GM18870 (cell line): Measurements from ENCODE around the gene DENND5B.
"Not testable (repeated sequence)": the region's sequence is repeated elsewhere in the genome, so short reads cannot be mapped to it uniquely, and the experiment has no call there.

Experiments
- ATAC-seq: cut with Tn5 transposase; IDR thresholded peaks from one replicate; pipeline ENCODE4 v1.9.1; 2021; ENCODE audit warnings: moderate library complexity; ENCODE audit not compliant: unreplicated experiment

DENND5B gene

DNA sequence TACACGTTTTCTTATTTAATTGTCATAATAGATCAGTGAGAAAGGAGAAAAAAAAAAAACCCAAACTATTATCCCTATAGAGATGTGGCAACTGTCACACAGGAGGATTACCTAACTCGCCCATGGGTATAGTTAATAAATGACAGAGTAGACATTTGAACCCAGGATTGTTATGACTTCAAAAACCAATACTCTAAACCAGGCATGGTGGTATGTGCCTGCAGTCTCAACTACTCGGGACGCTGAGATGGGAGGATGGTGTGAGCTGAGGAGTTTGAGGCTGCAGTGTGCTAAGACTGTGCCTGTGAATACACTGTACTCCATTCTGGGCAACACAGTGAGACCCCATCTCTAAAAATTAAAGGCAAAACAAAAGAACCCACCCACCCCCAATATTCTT, 114.5 kb downstream of the DENND5B start:
- ATAC-seq: no peak

DNA sequence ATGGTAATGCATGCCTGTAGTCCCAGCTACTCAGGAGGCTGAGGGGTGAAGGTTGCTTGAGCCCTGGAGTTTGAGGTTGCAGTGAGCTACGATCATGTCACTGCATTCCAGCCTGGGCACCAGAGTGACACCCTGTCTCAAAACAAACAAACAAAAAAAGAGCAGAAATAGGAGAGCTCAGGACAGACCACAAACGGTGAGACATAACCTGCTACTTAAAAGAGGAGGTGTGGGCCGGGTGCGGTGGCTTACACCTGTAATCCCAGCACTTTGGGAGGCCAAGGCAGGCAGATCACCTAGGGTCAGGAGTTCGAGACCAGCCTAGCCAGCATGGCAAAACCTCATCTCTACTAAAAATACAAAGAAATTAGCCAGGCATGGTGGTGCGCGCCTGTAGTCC, 115.3 kb downstream of the DENND5B start:
- not testable (repeated sequence) for ATAC-seq

DNA sequence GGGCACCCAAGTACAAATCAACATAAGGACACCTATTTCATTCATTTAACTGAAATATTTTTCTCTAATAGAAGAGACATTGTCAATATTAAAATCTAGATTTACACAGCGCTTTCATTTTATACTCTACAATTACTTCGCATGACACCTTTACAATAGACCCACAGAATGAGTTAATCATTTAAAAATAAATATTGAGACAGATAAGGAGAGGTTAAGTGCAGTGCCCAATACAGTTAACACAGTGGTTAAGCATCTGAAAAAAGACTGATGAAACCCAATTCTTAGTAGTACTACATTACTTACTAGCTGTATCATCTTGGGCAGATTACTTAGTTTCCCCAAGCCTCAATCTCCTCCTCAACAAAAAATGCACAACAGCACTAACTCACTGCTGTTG, 116.2 kb downstream of the DENND5B start:
- no peak for ATAC-seq

DNA sequence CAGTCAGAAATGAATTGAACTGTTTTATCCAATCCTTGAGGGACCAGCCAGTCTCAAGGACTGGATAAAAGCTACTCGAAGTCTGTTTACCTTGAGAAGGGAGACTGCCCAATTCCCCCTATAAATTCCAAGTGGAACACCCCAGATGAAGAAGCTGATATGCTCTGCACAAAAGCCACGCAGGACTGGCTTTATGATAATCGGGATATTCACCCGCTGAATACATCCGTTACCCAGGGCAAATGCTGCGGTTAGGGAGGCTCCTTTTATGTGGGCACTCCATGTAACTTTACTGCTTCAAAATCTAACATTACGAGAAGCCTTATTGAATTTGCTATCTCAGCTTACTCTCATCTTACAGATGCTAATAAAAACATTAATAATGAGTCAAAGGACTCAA, 119.1 kb downstream of the DENND5B start:
- ATAC-seq: no peak

DNA sequence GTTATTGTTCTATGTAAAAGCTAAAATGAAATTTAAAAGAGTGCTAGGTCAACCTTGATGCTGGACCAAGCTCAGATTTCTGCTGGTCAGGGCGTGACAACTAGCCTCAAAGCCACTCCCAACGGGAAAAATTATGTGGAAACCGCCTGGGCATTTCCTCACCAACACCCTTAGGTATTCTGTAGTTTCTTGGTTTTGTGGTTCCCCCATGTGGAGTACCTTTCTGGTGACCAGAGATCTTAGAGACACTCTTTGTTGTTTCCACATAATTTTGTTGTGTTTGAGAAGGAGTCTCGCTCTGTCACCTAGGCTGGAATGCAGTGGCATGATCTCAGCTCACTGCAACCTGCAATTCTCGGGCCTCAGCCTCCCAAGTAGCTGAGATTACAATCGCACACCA, 119.9 kb downstream of the DENND5B start:
- no peak for ATAC-seq

DNA sequence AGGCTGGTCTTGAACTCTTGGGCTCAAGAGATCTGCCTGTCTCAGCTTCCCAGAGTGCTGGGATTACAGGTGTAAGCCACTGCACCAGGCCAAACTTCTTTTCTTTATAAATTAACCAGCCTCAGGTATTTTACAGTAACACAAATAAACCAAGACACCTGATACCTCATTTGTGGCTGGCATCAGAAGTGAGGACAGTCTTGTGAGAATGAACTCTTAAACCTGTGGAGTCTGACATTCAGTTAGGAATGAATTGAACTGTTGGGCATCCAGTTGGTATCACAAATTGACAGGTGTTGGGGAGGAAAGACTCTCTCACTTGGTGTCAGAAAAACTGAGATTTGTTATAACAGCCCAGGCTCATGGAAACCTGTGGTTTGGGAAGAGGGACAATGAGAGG, 120.5 kb downstream of the DENND5B start:
- ATAC-seq: no peak

DNA sequence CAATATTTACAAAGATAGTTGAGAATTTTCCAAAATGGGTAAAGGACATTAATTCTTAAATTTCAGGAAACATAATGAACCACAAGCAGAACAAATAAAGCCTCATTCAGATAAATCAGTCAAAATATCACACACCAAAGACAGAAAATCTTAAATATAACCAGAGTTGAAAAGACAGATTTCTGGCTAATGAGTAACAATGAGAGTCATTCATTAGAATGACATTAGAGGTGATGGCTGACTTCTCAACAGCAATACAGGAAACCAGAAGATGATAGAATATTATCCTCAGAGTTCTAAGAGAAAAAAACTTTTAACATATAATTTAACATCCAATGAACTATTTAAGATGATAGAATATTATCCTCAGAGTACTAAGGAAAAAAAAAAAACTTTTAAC, 124.2 kb downstream of the DENND5B start:
- no peak for ATAC-seq

DNA sequence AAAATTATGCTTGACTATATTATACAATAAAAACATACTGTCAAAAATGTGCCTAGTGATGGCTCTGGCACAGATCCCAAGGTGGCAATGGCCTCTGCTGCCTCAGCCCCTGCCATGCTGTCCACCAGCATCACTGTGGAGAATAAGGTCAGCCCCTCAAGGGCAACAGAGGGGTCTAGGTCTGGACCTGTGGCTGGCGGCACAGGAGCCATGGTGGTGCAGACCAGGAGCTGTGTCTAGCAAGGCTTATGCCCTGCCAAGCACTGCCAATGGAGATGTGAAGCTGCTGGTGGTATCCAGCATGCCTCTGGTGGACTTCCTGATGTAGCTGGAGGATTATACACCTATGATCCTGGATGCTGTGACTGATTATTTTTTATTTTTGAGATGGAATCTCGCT, 125.9 kb downstream of the DENND5B start:
- ATAC-seq: no peak

DNA sequence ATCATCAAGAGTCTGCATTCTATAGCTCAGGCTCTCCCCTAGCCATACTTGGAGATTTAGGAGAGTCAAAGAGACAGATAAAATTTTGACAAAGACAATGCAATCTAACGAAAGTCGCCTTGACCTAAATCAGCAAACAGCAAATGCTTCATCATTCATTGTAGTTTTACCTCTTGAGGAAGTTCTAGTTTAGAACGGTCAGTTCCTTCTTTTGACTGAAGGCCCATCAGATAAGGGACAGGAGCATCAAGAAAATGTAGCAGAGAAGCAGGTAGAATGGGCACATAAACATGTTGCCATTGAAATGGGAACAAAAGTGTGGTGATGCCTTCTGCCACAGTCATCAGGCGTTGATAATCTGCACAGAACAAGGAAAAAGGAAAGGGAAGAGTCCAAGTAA, 130.9 kb downstream of the DENND5B start:
- no peak for ATAC-seq

DNA sequence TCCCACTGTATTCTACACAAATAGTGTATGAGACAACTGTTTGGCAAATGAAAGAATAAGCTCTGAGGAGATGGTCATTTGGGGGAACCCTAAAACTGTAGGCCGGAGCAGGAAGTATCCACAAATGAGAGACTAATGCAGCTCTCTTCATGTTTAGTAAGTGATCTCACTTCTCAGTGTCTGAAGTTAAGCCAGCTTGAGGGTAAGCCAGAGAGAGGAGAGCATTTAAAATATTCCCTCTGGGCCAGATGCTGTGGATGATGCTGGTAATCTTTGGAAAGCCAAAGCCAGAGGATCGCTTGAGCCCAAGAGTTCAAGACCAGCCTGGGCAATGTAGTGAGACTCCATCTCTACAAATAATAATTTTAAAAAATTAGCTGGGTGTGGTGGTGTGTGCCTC, 134.4 kb downstream of the DENND5B start:
- no peak for ATAC-seq

DNA sequence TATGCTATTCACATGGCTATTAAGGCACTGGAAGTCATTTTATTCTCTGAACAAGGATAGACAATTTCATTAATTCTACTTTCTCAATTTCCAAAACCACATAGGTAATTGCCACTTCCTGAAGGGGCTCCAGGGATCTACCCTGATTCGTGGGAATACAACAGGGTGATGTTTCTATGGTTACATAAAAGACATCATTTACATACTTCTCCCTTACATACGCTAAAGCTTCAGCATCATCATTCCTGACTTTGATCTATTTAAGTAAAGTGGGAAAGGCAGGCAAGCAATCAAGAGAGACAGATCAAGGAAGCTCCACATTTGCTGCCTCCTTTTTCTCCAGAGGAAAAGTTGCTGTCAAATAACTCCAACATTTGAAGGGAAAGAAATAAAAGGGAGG, 146.2 kb downstream of the DENND5B start:
- ATAC-seq: no peak

DNA sequence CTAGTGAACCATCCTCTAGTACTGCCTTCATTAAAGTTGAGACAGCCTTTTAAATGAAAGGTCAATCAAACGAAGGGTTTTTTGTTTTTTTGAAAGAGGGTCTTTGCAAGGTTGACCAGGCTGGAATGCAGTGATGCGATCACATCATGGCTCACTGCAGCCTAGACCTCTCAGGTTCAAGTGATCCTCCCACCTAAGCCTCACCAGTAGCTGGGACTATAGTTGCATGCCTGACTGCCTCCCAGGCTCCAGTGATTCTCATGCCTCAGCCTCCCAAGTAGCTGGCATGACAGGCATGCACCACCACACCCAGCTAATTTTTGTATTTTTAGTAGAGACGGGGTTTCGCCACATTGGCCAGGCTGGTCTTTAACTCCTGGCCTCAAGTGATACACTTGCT, 150.3 kb downstream of the DENND5B start:
- ATAC-seq: no peak

DNA sequence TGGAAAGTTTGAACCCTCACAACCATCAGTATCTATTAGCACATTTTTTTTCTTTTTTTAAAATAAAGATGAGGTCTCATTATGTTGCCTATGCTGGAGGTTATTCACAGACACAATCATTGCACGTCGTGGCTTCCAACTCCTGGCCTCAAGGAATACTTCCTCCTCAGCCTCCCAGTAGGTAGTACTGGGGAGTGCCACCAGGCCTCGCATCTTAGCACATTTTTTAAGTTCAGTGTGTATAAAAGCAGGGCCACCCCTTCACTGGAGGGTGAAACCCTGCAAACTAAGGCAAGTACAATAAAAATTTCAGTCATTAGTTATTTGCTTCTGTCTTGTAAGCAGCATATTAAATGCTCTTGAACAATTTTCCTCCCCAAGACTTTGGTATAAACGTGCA, 150.8 kb downstream of the DENND5B start:
- ATAC-seq: no peak

DNA sequence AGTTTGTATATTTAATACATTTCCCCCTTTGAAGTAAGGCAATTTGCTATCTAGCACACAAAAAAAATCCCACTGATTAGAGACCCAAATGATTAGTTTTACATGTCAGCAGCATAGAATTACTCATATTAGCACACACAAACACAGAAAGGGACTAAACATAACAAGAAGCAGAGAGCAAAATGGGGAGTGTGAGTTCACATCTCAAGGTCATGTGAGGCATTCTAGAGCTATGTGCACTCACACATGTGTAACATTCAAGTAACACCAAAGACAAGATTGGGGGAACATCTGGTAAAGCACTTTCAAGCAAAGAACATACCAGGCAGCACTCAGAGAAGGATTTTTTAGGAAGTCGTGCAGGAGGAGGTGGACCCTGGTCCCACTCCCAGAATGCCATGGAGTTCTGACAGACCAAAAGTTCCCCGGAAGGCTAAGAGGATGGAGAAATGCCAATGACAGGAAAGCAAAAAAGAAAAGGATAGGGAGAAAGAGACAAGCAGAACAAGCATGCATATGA, 159.2 kb downstream of the DENND5B start:
- no peak for ATAC-seq

DNA sequence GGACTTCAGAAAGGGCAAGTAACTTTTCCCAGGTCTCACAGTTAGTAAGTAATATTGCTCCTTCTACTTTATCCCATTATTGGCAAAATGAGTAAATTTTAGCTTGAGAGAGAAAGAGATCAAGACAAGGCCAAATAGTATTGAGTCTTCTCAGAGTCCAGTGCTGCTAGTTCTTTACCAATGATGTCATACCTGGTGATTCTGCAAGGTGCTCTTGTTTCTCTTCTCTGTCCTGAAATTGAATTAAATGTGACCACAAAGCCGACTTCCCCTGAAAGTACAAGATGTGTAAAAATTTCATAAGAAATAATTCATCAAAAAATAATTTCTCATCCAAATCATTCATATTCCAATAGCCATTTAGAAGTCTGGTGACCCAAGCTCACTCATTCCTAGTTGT, 167.5 kb downstream of the DENND5B start:
- no peak for ATAC-seq

DNA sequence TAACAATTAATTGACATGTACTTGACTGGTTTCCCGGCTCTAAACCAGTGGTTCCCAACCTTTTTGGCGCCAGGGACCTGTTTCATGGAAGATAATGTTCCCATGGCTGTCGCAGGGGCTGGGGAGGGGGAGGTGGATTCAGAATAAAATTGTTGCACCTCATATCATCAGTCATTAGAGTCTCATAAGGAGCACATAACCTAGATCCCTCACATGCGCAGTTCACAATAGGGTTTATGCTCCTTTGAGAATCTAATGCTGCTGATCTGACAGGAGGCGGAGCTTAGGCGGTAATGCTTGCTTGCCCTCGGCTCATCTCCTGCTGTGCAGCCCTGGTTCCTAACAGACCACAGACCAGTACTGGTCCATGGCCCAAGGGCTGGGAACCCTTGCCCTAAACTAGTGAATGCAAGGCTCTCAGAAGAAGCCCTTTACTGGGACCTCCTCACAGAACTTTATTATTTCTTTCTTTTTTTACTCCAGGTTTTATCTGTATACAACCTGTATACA, 178.6 kb downstream of the DENND5B start:
- ATAC-seq: no peak

DNA sequence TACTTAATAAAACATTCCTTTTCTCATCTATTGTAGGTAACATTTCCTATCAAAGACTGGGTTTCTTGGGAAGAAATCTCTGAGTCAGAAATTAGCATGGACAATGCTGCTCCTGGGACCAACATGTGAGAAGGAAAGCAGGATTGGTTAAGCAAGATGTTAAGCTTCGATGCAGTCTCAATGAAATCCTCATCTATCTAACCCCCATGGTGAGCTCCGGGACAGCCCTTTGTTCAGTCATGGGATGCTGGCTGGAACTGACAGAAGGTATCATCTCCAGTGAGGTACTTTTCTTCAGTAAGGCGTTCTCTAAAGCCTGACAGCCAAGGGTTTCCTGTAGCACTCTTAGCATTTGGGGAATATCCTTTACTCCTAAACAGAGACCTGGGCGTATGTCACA, 182.2 kb downstream of the DENND5B start:
- no peak for ATAC-seq

DNA sequence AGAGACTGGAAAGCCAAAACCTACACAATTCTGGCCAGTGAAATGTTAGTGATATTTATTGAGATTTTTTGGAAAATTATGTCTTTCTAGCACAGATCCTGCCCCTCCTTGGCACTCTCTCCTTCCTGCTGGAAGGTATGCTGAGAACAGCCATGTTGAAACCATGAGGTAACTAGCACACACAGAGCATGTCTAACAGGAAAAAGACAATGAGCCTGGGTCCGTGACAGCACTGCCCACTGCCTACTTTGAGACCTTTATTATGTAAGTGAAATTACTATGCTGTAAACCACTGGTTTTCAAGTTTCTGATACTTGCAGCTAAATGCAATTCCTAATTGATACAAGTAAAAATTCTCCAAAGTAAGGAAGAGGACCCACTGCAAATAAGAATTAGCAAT, 183.4 kb downstream of the DENND5B start:
- no peak for ATAC-seq

DNA sequence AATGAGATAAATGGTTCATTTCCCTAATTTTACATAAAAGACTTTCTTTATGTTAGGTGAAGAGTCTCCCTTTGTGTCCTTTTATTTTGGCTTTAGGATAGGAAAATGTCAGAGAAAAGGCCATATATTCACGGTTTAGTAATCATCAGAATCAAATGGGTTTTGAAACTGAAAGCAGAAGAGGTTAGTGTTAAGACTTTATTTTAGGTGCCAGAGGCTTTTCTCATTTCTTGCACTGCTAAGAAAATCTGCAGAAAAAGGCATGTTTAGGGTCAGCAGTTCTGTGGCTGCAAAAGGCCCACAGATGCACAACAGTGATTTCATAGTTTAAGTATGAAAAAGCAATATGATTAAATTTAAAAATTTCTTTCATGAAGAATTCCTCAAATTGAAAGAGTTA, 184.6 kb downstream of the DENND5B start:
- peak; percentile 79 for ATAC-seq

DNA sequence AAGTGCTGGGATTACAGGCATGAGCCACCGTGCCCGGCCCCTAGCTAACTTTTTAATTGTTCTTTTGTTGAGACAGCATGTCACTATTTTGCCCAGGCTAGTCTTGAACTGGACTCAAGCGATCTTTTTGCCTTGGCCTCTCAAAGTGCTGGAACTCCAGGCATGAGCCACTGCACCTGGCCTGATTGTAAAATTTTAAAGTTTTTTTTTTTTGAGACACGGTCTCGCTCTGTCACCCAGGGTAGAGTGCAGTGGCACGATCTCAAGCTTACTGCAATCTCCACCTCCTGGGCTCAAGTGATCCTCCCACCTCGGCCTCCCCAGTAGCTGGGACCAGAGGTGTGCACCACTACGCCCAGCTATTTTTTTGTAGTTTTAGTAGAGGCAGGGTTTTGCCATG, 185.9 kb downstream of the DENND5B start:
- ATAC-seq: no peak

DNA sequence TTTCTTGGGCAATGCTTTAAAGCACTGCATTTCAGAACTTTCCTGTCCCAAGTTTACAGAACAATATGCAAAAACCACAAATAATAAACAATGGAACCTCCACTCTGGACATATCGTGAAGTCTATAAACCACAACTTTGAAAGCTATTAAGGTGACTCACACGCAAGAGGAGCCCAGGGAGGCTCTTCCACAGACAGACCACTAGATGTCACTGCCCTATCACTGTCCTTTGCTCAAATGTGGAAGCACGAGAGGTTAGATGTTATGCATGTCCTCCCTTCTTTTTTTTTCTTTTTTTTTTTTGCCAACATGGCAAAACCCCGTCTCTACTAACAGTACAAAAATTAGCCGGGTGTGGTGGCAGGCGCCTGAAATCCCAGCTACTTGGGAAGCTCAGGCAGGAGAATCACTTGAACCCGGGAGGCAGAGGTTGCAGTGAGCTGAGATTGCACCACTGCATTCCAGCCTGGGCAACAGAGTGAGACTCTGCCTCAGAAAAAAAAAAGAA, 187.8 kb downstream of the DENND5B start:
- ATAC-seq: peak; percentile 88

DNA sequence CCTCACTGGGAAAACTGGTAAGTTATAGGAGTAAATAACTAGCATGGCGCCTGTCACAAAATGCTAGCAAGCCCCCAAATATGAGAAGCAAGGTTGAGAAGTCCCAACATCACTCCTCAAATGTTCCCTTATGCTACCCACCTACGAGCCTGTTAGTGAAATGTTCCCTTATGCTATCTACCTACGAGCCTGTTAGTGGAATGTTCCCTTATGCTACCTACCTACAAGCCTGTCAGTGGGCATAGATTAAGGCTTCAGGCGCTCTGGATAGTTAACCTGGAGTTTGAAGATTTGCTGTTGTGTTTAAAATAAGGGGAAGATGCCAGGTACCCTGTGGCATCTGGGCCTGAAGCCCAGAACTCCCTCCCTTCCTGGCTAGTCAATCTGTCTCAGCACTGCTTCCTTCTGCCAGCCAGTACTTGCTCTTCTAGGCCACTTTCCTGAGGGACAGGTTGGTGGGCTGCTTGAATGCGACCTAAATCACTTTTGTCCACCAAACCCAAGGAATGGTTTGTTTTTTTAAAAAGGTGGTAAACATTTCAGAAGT, 197.9 kb downstream of the DENND5B start:
- no peak for ATAC-seq

DNA sequence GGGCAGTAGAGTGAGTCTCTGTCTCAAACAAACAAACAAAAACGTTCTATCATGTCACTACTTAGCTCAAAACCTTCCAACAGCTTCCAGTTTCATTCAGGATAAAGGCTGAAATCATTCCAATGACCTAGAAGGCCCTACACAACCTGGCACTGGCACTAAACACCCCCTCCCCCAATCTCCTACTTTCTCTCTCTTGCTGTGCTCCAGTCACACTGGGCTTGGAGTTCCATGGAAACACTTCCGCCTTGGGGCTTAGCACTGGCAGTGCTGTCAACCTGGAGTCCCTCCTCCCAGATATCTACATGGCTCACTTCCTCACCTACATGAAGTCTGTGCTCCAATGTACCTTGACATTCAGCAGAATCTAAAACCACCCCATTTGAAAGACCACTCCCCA, 199.9 kb downstream of the DENND5B start:
- no peak for ATAC-seq
